Ovary (tissue), 9 donors: Measurements from ENCODE around the gene TXNDC12. TPM values are rescaled to one million over a fixed set of nuclear protein-coding genes. Genes with fewer than 3 reads are reported as not detected.

Source experiments
- DNase-seq, 5 donors: peaks; one replicate each; pipeline ENCODE4 v3.0.0-alpha.2; 2019 to 2020
- H3K27ac ChIP-seq, 2 donors: fragments of 200-600 bp; one replicate each; pipeline versions ENCODE4 v1.5.1 to v1.8.0; 2019 to 2022
- H3K27me3 ChIP-seq: fragments of 200-600 bp; one replicate; pipeline ENCODE4 v1.8.0; 2022
- H3K36me3 ChIP-seq: fragments of 200-600 bp; sonication (generic); one replicate; pipeline ENCODE4 v1.5.1; 2019
- H3K4me1 ChIP-seq: one replicate; pipeline ENCODE4 v1.8.1; 2013; ENCODE audit warnings: mild to moderate bottlenecking, moderate library complexity; ENCODE audit not compliant: insufficient read depth
- H3K4me3 ChIP-seq: fragments of 200-600 bp; sonication (generic); one replicate; pipeline ENCODE4 v1.5.1; 2017
- H3K9me3 ChIP-seq, 2 donors: fragments of 200-600 bp in 1 of 2; sonication (generic) in 1 of 2; one replicate each; pipeline versions ENCODE4 v1.5.1 to v1.8.1; 2013 to 2019; ENCODE audit warnings: mild to moderate bottlenecking in 1 of 2, moderate library complexity in 1 of 2
- CTCF ChIP-seq, 3 donors: fragments of 450-650 bp in 2 of 3; fragments of 200-600 bp in 1 of 3; IDR thresholded peaks; one replicate each; pipeline versions ENCODE4 v1.5.1 to v1.8.0; 2016 to 2022; ENCODE audit warnings: antibody characterized with exemption in 3 of 3, mild to moderate bottlenecking in 1 of 3
- EP300 ChIP-seq: sonication (generic); formaldehyde crosslinking; IDR thresholded peaks from one replicate; pipeline ENCODE4 v1.6.1; 2017; ENCODE audit warnings: antibody characterized with exemption
- POLR2A ChIP-seq: fragments of 450-650 bp; IDR thresholded peaks from one replicate; pipeline ENCODE4 v1.6.1; 2017; ENCODE audit warnings: antibody characterized with exemption, mild to moderate bottlenecking, moderate library complexity
- WGBS, 3 donors: extraction: QIAGEN DNeasy Blood & Tissue Kit in 1 of 3; methylation state at CpG; one replicate each; pipeline versions ENCODE4 v1.1.5 to v1.1.7; 2013 to 2017; 5-methylcytosine and 5-hydroxymethylcytosine counted together
- intact Hi-C, 4 donors: fragments of 100-400 bp; cut with DNase I; formaldehyde crosslinking; loops; one replicate each; pipeline versions ENCODE4 v1.11.0 to v1.15.1; 2022 to 2023
- polyA plus RNA-seq, 2 donors: library from polyadenylated mRNA; stranded (reverse); fragments of 200-250 nt in 1 of 2; fragments of 350-450 nt in 1 of 2; fragmentation: Illumina TruSeq in 1 of 2; extraction: RNeasy Lipid Tissue Mini Kit (QIAGEN cat#74804) in 1 of 2; gene quantifications; one replicate each; pipeline ENCODE4 v1.2.3, GENCODE V29; 2013 to 2014
- small RNA-seq: library from RNA; depleted of rRNA; stranded (forward); fragments of <200 nt; gene quantifications from one replicate; pipeline ENCODE3, GENCODE V24; 2016
- total RNA-seq, 7 donors: library from RNA; depleted of rRNA in 2 of 7; stranded (reverse); fragments of >200 nt in 2 of 7; fragmentation: NEBNext Ultra II Directional in 3 of 7; extraction: Animal tissue kit (Norgen Biotek cat#: 25700) in 3 of 7; gene quantifications; one replicate each; pipeline versions ENCODE4 v1.1.0 to v1.2.4, GENCODE V29; 2016 to 2023
- donor health status: DM: no; HTN: no; CAD: no; lungs with moderate emphysema.
- donor health status: DM: no; HTN: no; CAD: no.
- donor health status: Bipolar disorder and iron deficiency.
- donor health status: DM: yes; HTN: yes; CAD: no.
- donor health status: DM: no; HTN: no; CAD: no.
- donor health status: DM: yes; HTN: yes; CAD: no.

Gene TXNDC12
- total and polyA plus RNA-seq, 9 donors, result 27.3 to 52.8 (median 37.5) TPM

- WGBS, 3 donors, result 94 to 100% (median 97%) methylated on average over 1 of the region's 1 CpG
- intact Hi-C loops, result loop anchor here in 1 of 4 donors (5.0 kb wide), 1 partner anchor 1087 kb away; no protein-coding TSS in a partner anchor
- no peak for DNase-seq
These were observed 81.2 kb downstream of the TXNDC12 start for GRCh38 chr1:51973587-51974474.

More at GRCh38 chr1:51973587-51974474, 81.2 kb downstream of the TXNDC12 start:
- Histone ChIP-seq H3K9me3 (no peaks in the 10 kb centered on the region), H3K36me3 (no peaks in the 10 kb centered on the region), H3K4me3 (no peak overlapping the region), H3K27ac (no peak overlapping the region), H3K4me1 (no peaks in the 10 kb centered on the region), H3K27me3 (no peaks in the 10 kb centered on the region)
- no peak for TF ChIP-seq POLR2A
- TF ChIP-seq CTCF (IDR thresholded peaks at IDR 0.05), result no peak
- TF ChIP-seq EP300, result no peak

Small RNA genes lying within 50 kb of the gene (small RNA-seq; reads per million reads assigned to genes)
- gene RN7SL290P (not detected), gene RNA5SP48 (0.15 reads per million)

Other genes starting within 250 kb of the TXNDC12 start
- 100 to 1,000 TPM in 3 of 7 donors, 10 to 100 TPM in 4; 55.7 to 121 (median 88.6) TPM for gene NRDC, start 176.5 kb downstream of the TXNDC12 start, total RNA-seq
- gene NRDC, start 176.5 kb downstream of the TXNDC12 start, polyA plus RNA-seq, result 10 to 100 TPM; 46.1 to 88.3 TPM
- 1 to 10 TPM; 1.1 to 8.2 (median 4.0) TPM for gene RAB3B, start 64.5 kb downstream of the TXNDC12 start, total RNA-seq
- gene RAB3B, start 64.5 kb downstream of the TXNDC12 start, polyA plus RNA-seq, result 1 to 10 TPM; 1.1 to 1.9 TPM
- 10 to 100 TPM in 5 of 7 donors, 1 to 10 TPM in 2; 7.1 to 14.1 (median 11.4) TPM for gene KTI12, start 21.4 kb downstream of the TXNDC12 start, total RNA-seq
- 10 to 100 TPM in 1 of 2 donors, 1 to 10 TPM in 1; 9.3 to 13.7 TPM for gene KTI12, start 21.4 kb downstream of the TXNDC12 start, polyA plus RNA-seq
- 10 to 100 TPM; 37.8 to 68.1 (median 61.9) TPM for gene BTF3L4, start 1.1 kb upstream of the TXNDC12 start, total RNA-seq
- gene BTF3L4, start 1.1 kb upstream of the TXNDC12 start, polyA plus RNA-seq, result 10 to 100 TPM; 51.9 to 73.9 TPM
- 10 to 100 TPM; 28.0 to 40.8 (median 34.1) TPM for gene ZFYVE9, start 86.9 kb upstream of the TXNDC12 start, total RNA-seq
- gene ZFYVE9, start 86.9 kb upstream of the TXNDC12 start, polyA plus RNA-seq, result 10 to 100 TPM; 12.9 to 28.0 TPM